Measurements from ENCODE around the gene SLC7A11.

Gene SLC7A11

GRCh38 chr4:138140879-138141278 is 101.3 kb downstream of the SLC7A11 start:
- DNase-seq = no peak

GRCh38 chr4:138138774-138139173 is 103.4 kb downstream of the SLC7A11 start:
- no peak for DNase-seq

- DNase-seq = no peak
Measured at GRCh38 chr4:138135610-138136009, 106.5 kb downstream of the SLC7A11 start.

- no peak for DNase-seq
Measured at GRCh38 chr4:138118270-138118669, 123.9 kb downstream of the SLC7A11 start.

GRCh38 chr4:138115053-138115452 is 127.1 kb downstream of the SLC7A11 start:
- no peak for DNase-seq

- no peak for DNase-seq
Measured at GRCh38 chr4:138114434-138114833, 127.7 kb downstream of the SLC7A11 start.
